ENCODE measurements around the gene PPFIA2. TPM values are rescaled to one million over a fixed set of nuclear protein-coding genes. Genes with fewer than 3 reads are reported as not detected.

The PPFIA2 gene
- total and polyA plus RNA-seq, 10 of the 15 experiments (the other 5 are each of a cell fraction or from before 2014, with no cell fraction given): 0.06 to 0.39 (median 0.18) TPM; not detected in 6

DNA sequence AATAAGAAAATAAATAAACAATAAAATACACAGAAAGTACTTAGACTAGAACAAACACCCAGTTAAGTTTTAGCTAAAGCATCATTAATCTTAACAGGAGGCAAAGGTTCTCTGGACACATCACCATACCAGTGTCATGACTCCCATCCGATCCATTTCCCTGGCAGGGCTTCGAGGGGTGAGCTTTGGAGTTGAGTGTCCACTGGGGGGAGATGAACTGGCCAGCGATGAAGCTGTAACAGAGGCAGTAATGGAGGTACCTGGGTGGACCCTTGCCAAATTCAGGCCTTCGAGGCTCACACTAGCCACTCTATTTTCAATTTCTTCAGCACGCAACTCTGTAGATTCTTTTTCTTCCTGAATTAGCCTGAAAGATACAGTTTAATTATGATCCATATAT, 411.7 kb downstream of the PPFIA2 start (continued):
- TF ChIP-seq ATF2 (IDR thresholded peaks at IDR 0.05; ENCODE audit: low read length): no peak
- no peak for TF ChIP-seq WRNIP1 (IDR thresholded peaks at IDR 0.05; ENCODE audit: borderline replicate concordance, low read depth, low read length)
- TF ChIP-seq KAT2A (conservative IDR thresholded peaks at IDR 0.05; ENCODE audit: control insufficient read depth, low read depth, low read length): no peak
- TF ChIP-seq ETV6 (conservative IDR thresholded peaks at IDR 0.05 in 1 of 2, IDR thresholded peaks at IDR 0.05 in 1 of 2; ENCODE audit: borderline replicate concordance in 1 of 2, low read depth in 1 of 2): no peak

GRCh38 chr12:81340910-81341309, 418.2 kb downstream of the PPFIA2 start:
- WGBS (ENCODE audit: insufficient coverage, insufficient replicate concordance, low lambda C conversion rate, missing lambda C conversion rate): 13% methylated on average over 5 of the region's 5 CpGs
- ChIA-PET SMC1A (ENCODE audit: uncharacterized antibody, unreplicated experiment) (no interaction called here), CTCF (no interaction called here), RAD21 (ENCODE audit: unreplicated experiment) (no interaction called here), POLR2A (no interaction called here)
- BruUV-seq (replicated peaks): no TSS peak
- intact Hi-C loops (cut with micrococcal nuclease; ENCODE audit: unreplicated experiment) (no loop called here), in situ Hi-C loops (cut with MboI) (no loop called here)
- Histone ChIP-seq H3K79me2 (ENCODE audit: control insufficient read depth, insufficient read depth, low read length) (no peaks in the 10 kb centered on the region), H3K27ac (ENCODE audit: control insufficient read depth, insufficient read depth) (no peak overlapping the region), H2AFZ (ENCODE audit: control insufficient read depth, low read depth, low read length) (no peak overlapping the region), H3K4me1 (ENCODE audit: control insufficient read depth, insufficient read depth, low read length) (no peaks in the 10 kb centered on the region), H3K36me3 (ENCODE audit: control insufficient read depth in 2 of 2, insufficient read depth in 2 of 2, low read length in 1 of 2) (no peaks in the 10 kb centered on the region), H4K20me1 (ENCODE audit: control insufficient read depth, insufficient read depth) (no peaks in the 10 kb centered on the region), H3K27me3 (replicated peaks in 1 of 2; ENCODE audit: control insufficient read depth in 2 of 2, insufficient read depth in 2 of 2, low read length in 1 of 2) (no peaks in the 10 kb centered on the region), H3K9me3 (replicated peaks; ENCODE audit: control insufficient read depth, insufficient read depth, low read length) (no peaks in the 10 kb centered on the region), H3K4me3 (no peak overlapping the region), H3K4me2 (ENCODE audit: control insufficient read depth, insufficient read depth) (no peak overlapping the region), H3K9ac (ENCODE audit: control insufficient read depth, insufficient read depth, low read length) (no peak overlapping the region)
- ATAC-seq (no peak), FAIRE-seq (no peak), DNase-seq (ENCODE audit: low read depth, low spot score) (no peak)
- TF ChIP-seq CHD4 (IDR thresholded peaks at IDR 0.05) (no peak), KAT2A (conservative IDR thresholded peaks at IDR 0.05; ENCODE audit: control insufficient read depth, low read depth, low read length) (no peak), ZNF622 (IDR thresholded peaks at IDR 0.05) (no peak), NBN (IDR thresholded peaks at IDR 0.05) (no peak)
- TF ChIP-seq, protein P1, sequence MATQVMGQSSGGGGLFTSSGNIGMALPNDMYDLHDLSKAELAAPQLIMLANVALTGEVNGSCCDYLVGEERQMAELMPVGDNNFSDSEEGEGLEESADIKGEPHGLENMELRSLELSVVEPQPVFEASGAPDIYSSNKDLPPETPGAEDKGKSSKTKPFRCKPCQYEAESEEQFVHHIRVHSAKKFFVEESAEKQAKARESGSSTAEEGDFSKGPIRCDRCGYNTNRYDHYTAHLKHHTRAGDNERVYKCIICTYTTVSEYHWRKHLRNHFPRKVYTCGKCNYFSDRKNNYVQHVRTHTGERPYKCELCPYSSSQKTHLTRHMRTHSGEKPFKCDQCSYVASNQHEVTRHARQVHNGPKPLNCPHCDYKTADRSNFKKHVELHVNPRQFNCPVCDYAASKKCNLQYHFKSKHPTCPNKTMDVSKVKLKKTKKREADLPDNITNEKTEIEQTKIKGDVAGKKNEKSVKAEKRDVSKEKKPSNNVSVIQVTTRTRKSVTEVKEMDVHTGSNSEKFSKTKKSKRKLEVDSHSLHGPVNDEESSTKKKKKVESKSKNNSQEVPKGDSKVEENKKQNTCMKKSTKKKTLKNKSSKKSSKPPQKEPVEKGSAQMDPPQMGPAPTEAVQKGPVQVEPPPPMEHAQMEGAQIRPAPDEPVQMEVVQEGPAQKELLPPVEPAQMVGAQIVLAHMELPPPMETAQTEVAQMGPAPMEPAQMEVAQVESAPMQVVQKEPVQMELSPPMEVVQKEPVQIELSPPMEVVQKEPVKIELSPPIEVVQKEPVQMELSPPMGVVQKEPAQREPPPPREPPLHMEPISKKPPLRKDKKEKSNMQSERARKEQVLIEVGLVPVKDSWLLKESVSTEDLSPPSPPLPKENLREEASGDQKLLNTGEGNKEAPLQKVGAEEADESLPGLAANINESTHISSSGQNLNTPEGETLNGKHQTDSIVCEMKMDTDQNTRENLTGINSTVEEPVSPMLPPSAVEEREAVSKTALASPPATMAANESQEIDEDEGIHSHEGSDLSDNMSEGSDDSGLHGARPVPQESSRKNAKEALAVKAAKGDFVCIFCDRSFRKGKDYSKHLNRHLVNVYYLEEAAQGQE (IDR thresholded peaks at IDR 0.05; ENCODE audit: low read depth, low read length): no peak

Data from GM12878 (cell line).